DND-41 (cell line): Measurements from ENCODE around the gene DDTL.

Source experiments
- EZH2 ChIP-seq: IDR thresholded peaks from 3 replicates; pipeline ENCODE4 v1.6.1; 2012; ENCODE audit warnings: borderline replicate concordance, low read depth, mild to moderate bottlenecking, moderate library complexity, low read length, inconsistent platforms; ENCODE audit not compliant: severe bottlenecking
- TF ChIP-seq, protein P1 (sequence below): IDR thresholded peaks from 2 replicates; pipeline ENCODE4 v1.5.1; 2012; ENCODE audit warnings: borderline replicate concordance, low read length, moderate library complexity, mild to moderate bottlenecking; ENCODE audit not compliant: poor library complexity, severe bottlenecking; ENCODE audit errors: extremely low read depth

- TF ChIP-seq, protein P1, sequence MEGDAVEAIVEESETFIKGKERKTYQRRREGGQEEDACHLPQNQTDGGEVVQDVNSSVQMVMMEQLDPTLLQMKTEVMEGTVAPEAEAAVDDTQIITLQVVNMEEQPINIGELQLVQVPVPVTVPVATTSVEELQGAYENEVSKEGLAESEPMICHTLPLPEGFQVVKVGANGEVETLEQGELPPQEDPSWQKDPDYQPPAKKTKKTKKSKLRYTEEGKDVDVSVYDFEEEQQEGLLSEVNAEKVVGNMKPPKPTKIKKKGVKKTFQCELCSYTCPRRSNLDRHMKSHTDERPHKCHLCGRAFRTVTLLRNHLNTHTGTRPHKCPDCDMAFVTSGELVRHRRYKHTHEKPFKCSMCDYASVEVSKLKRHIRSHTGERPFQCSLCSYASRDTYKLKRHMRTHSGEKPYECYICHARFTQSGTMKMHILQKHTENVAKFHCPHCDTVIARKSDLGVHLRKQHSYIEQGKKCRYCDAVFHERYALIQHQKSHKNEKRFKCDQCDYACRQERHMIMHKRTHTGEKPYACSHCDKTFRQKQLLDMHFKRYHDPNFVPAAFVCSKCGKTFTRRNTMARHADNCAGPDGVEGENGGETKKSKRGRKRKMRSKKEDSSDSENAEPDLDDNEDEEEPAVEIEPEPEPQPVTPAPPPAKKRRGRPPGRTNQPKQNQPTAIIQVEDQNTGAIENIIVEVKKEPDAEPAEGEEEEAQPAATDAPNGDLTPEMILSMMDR, result no peak
- no peak for TF ChIP-seq EZH2
Measured at GRCh38 chr22:23970816-23971486, 4.3 kb downstream of the DDTL start.
